Skeletal muscle tissue (tissue), 4 donors: ENCODE results near the gene RUSF1. TPM values are rescaled to one million over a fixed set of nuclear protein-coding genes. Genes with fewer than 3 reads are reported as not detected.
"Not testable (repeated sequence)": the region's sequence is repeated elsewhere in the genome, so short reads cannot be mapped to it uniquely, and the experiment has no call there.

ENCODE experiments used
- H3K27ac ChIP-seq: one replicate; pipeline ENCODE4 v1.7.0; 2013; ENCODE audit warnings: mild to moderate bottlenecking, low read depth, low read length, inconsistent platforms
- H3K27me3 ChIP-seq, 3 donors: one replicate each; pipeline ENCODE4 v1.7.0; 2013; ENCODE audit warnings: low read length in 3 of 3; ENCODE audit not compliant: control insufficient read depth in 3 of 3, insufficient read depth in 3 of 3
- H3K36me3 ChIP-seq, 3 donors: one replicate each; pipeline ENCODE4 v1.7.0; 2013; ENCODE audit warnings: low read length in 3 of 3; ENCODE audit not compliant: control insufficient read depth in 3 of 3, insufficient read depth in 3 of 3
- H3K4me1 ChIP-seq, 3 donors: one replicate each; pipeline ENCODE4 v1.7.0; 2013; ENCODE audit warnings: low read length in 3 of 3, mild to moderate bottlenecking in 3 of 3; ENCODE audit not compliant: control insufficient read depth in 3 of 3, insufficient read depth in 3 of 3
- H3K4me3 ChIP-seq, 3 donors: one replicate each; pipeline ENCODE4 v1.7.0; 2013; ENCODE audit warnings: low read length in 3 of 3
- H3K9ac ChIP-seq, 3 donors: one replicate each; pipeline ENCODE4 v1.7.0; 2013; ENCODE audit warnings: low read length in 3 of 3, mild to moderate bottlenecking in 3 of 3, moderate library complexity in 2 of 3, low read depth in 1 of 3
- H3K9me3 ChIP-seq, 3 donors: one replicate each; pipeline ENCODE4 v1.7.0; 2013; ENCODE audit warnings: low read length in 3 of 3; ENCODE audit not compliant: control insufficient read depth in 3 of 3
- total RNA-seq: library from RNA; depleted of rRNA; stranded (reverse); fragments of >200 nt; gene quantifications from one replicate; pipeline ENCODE4 v1.2.3, GENCODE V29; 2014
- donor health status: Osteomylitis.

RUSF1 gene
- total RNA-seq, 1 donor from 2014 or later: 30.8 TPM

DNA sequence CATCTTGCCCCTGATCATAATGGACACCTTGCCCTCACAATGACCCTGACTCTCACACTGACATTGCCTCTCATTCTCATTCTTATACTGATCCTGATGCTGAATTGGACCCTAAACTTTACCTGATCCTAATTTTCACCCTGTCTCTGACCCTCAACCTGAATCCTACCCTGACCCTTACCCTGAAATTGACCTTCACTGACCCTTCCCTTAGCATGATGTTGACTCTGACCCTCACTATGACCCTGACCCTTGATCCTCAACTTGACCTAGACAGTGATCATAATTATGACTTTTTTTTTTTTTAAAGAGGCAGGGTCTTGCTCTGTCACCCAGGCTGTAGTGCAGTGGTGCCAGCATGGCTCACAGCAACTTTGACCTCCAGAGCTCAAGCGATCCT lies 22.9 kb upstream of the RUSF1 start:
- H3K27me3 ChIP-seq: peaks cover 27 to 54% (median 43%) of the 10 kb centered on the region in 3 donors
- no peak overlapping the region for H3K27ac ChIP-seq
- peaks cover 0 to 14% (median 9%) of the 10 kb centered on the region in 3 donors for H3K4me1 ChIP-seq
- H3K4me3 ChIP-seq: no peak overlapping the region
- H3K9me3 ChIP-seq: no peaks in the 10 kb centered on the region
- H3K9ac ChIP-seq: no peak overlapping the region
- H3K36me3 ChIP-seq: no peaks in the 10 kb centered on the region

DNA sequence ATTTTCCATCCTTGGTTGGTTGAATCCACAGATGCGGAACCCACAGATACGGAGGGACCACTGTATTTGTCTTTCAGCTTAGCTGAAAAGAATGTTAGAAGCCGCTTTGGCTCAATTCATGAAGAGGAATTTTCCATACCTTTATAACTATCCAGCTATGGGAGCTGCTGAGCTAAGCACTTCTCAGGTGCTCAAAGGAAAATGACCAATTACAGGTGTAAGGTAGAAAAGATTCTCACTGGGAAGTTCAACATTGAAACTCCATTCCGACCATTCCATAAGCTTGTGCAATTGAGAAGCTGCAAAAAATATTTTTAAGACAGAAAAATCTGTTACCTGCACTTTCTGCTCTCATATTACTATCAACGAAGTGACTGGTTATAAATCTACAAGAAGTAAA lies 22.2 kb upstream of the RUSF1 start:
- Histone ChIP-seq H3K27ac (no peak overlapping the region), H3K27me3 (peaks cover 27 to 47% (median 43%) of the 10 kb centered on the region in 3 donors), H3K9me3 (no peaks in the 10 kb centered on the region), H3K36me3 (no peaks in the 10 kb centered on the region), H3K4me1 (peaks cover 0 to 14% (median 9%) of the 10 kb centered on the region in 3 donors), H3K4me3 (no peak overlapping the region), H3K9ac (no peak overlapping the region)

DNA sequence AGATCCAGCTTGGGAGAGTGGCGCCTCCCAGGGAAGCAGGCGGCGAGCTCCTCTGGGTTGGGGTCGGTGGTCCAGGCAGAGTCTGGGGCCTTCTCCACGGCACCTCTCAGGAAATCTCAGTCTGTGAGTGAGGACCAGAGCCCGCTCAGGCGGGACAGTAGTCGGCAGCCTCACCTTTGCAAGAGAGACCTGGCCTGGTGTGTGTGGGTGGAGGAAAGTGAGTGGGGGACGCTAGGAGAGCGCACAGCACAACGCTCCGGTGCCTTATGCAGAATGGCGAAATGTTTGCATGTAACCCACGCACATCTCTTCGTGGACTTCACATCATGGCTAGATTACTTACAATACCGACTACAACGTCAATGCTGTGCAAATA lies 21.7 kb upstream of the RUSF1 start:
- peaks cover 0 to 14% (median 9%) of the 10 kb centered on the region in 3 donors for H3K4me1 ChIP-seq
- H3K27me3 ChIP-seq: peaks cover 27 to 47% (median 43%) of the 10 kb centered on the region in 3 donors
- no peaks in the 10 kb centered on the region for H3K9me3 ChIP-seq
- peak overlapping the region in 2 of 3 donors; percentile 41 to 51 for H3K4me3 ChIP-seq
- no peak overlapping the region for H3K27ac ChIP-seq
- H3K36me3 ChIP-seq: no peaks in the 10 kb centered on the region
- H3K9ac ChIP-seq: peak overlapping the region in 1 of 3 donors; percentile 54

DNA sequence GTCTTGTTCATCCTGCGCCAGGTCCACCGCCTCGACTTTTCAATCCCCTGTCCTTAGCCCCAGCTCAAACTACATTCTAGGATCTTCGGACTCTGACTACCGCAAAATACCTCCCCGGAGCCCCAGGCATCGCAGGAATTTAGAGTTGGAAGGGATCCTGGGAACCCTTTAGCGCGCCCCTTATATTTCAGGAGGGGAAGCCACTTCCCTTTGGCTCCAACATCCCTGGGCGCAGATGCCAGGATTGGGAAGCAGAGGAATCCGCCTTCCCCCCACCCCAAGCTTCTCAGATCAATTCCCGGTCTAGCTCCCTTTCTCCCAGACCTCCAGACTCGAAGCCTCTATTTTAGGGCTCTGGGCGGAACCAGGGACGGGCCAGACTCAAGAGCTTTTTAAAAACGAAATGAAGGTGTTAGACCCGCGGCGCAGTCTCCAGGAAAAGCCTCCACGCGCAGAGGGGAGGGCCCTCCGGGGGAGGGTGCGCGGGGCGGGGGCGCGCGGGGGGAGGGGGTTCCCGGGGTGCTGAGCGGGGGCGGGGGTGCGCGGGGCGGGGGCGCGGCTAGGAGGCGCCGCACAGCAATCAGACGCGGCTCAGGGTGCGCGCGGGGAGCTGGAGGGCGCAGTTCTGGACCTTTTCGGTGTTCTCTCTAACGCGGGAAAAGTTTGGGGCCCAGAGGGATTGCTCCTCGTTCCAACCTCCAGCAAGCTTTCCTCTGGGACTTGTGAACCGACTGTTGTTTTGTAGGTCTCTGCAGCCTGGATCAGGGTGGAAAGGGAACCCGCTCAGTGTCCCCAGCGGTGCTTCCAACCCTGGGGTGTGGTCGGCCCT lies 21.1 kb upstream of the RUSF1 start:
- Histone ChIP-seq H3K27me3 (peaks cover 28 to 47% (median 45%) of the 10 kb centered on the region in 3 donors), H3K9ac (peak overlapping the region in 2 of 3 donors; percentile 30 to 54), H3K4me1 (peaks cover 0 to 14% (median 9%) of the 10 kb centered on the region in 3 donors), H3K4me3 (peak overlapping the region in 2 of 3 donors; percentile 45 to 51), H3K9me3 (no peaks in the 10 kb centered on the region), H3K36me3 (no peaks in the 10 kb centered on the region), H3K27ac (no peak overlapping the region)

DNA sequence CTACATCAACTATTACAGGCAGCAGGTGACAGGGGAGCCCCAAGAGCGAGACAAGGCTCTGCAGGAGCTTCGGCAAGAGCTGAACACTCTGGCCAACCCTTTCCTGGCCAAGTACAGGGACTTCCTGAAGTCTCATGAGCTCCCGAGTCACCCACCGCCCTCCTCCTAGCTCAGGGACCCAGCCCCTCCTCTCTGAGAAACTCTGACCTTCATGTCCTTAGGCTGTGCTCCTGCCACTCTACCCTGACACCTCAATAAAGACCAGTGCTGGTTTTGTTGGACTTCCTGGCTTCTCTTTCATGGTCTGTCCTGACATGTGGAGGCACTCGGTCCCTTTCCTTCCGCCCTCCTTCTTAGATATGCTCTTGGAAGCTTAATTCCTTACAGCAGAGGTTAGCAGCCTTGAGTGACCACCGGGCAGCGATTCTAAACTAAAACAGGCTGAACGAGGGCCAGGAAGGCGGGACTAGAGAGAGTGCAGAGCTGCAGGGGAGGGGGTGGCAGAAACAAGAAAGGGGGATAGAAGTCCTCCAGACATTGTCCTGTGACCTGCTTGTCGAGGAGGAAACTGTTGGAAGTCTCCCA lies 20.4 kb upstream of the RUSF1 start:
- H3K27ac ChIP-seq: no peak overlapping the region
- H3K9me3 ChIP-seq: no peaks in the 10 kb centered on the region
- H3K4me3 ChIP-seq: peak overlapping the region in 2 of 3 donors; percentile 17 to 26
- H3K4me1 ChIP-seq: peaks cover 0 to 14% (median 9%) of the 10 kb centered on the region in 3 donors
- H3K27me3 ChIP-seq: peaks cover 30 to 47% (median 45%) of the 10 kb centered on the region in 3 donors
- no peak overlapping the region for H3K9ac ChIP-seq
- no peaks in the 10 kb centered on the region for H3K36me3 ChIP-seq

DNA sequence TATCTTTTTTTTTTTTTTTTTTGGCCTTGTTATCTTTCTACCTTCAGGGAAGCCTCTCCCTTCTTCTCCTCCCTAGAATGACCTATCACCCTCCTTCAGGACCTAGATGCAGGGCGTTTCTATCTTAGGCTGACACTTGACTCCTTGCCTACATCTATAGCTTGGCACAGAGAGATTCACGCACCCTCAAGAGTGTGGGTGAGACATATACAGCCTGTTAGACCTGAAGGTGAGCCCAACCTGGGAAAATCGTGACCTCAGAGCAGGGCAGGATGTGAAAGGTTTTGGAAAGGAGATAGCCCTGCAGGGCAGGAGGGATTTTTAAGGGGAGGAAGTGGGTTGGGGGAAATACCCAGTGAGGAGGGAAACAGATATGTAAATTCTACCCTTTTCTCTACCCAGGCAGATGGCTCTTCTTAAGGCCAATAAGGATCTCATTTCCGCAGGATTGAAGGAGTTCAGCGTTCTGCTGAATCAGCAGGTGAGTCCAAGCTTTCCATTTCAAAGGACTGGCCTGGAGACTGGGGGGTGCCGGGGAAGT lies 19.6 kb upstream of the RUSF1 start, which contains the start of gene AHSP:
Gene AHSP, plus strand, starts transcription at position 167 of the 541 bp plus-strand sequence. Its CDS starts 240 bp downstream, at position 407.
- peak within 1 kb of the TSS in 2 of 3 donors; percentile 17 to 26 for H3K4me3 ChIP-seq
- H3K27me3 ChIP-seq: peaks cover 30 to 45% (median 42%) of the 10 kb centered on the region in 3 donors
- H3K4me1 ChIP-seq: peaks cover 0 to 14% (median 9%) of the 10 kb centered on the region in 3 donors
- no peak within 1 kb of the TSS for H3K27ac ChIP-seq
- H3K36me3 ChIP-seq: no peaks in the 10 kb centered on the region
- H3K9me3 ChIP-seq: no peaks in the 10 kb centered on the region
- H3K9ac ChIP-seq: no peak within 1 kb of the TSS

DNA sequence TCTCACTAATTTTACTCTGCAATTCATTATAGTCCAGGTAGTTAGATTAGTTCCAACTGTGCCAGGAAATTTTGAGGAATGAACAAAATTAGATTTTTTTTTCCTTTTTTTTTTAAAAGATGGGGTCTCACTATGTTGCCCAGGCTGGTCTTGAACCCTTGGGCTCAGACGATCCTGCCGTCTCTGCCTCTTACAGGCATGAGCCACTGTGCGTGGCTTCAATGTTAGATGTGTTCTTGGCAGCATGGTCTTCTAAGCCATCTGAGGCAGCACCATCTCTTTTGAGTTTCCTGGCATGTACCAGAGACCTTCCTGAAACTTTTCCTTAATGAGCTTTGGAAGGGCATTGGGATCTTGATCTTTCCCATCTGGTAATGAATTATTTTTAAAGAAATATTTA lies 16.9 kb upstream of the RUSF1 start:
- Histone ChIP-seq H3K4me1 (peaks cover 0 to 14% (median 9%) of the 10 kb centered on the region in 3 donors), H3K27ac (no peak overlapping the region), H3K27me3 (peaks cover 24 to 28% (median 25%) of the 10 kb centered on the region in 3 donors), H3K4me3 (no peak overlapping the region), H3K9ac (no peak overlapping the region), H3K9me3 (no peaks in the 10 kb centered on the region), H3K36me3 (no peaks in the 10 kb centered on the region)

DNA sequence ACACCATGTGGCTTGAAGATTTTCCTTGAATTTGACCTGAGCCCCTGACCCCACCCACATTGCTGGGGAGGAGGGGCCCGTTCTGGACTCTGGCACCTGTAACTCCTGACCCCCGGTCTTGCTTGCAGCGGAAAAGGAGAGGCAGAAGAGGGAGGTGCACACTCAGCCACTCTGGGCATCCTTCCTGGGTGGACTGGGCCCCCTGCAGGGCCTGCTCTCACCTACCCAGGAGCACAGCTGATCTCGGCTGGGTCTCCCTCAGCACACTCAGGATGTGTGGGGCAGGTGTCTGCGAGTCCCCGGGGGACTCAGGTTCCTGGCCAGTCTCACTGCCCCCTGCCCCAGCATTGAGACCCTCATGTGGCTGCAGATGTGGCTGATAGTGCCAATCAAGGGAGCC lies 15.6 kb upstream of the RUSF1 start:
- H3K9me3 ChIP-seq, H3K4me3 ChIP-seq, H3K9ac ChIP-seq, H3K27ac ChIP-seq, H3K4me1 ChIP-seq, H3K36me3 ChIP-seq: not testable (repeated sequence)
- H3K27me3 ChIP-seq: peaks cover 14 to 18% (median 16%) of the 10 kb centered on the region in 3 donors

DNA sequence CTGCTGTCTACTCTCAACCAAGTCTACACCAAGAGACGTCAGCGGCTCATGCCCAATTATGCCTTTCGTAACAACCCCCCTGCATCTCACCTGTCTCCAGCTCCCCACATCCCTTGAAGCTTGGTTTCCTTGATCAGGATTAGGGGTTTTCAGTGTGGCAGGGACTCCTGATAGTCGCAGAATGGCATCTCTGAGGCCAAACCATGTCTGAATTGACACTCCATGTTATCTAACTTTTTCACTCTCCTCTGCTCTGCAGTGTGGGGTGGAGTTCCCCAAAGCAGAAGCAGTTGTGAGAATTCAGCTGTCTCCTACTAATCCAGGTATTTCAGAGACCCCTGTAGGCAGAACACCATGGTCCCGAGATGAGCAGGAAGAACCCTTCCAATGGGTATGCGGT lies 13.9 kb upstream of the RUSF1 start:
- no peak overlapping the region for H3K27ac ChIP-seq
- H3K9ac ChIP-seq: no peak overlapping the region
- no peaks in the 10 kb centered on the region for H3K9me3 ChIP-seq
- peaks cover 0 to 4% (median 3%) of the 10 kb centered on the region in 3 donors for H3K27me3 ChIP-seq
- H3K4me1 ChIP-seq: no peaks in the 10 kb centered on the region
- no peaks in the 10 kb centered on the region for H3K36me3 ChIP-seq
- H3K4me3 ChIP-seq: no peak overlapping the region

DNA sequence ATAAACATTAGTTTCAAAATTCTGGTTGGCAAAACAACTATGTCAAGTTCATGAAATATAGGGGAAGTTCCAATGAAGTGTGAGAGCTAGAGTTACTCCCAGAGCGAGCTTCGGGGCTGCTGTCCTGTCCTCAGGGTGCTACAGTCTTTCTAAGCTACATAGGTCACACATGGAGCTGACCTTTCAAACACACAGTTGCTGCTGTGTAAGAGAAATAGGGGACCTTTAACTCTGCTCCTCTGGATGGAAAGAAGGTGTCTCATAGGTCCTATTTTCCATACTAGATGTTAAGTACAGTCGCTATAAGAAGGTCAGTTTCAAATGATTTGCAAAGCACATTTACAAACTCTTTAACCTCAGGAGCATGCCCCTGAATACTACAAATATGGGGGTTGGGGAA lies 13.2 kb upstream of the RUSF1 start:
- H3K27me3 ChIP-seq: peaks cover 0 to 4% (median 3%) of the 10 kb centered on the region in 3 donors
- no peak overlapping the region for H3K9ac ChIP-seq

More for the DNA sequence above, 13.2 kb upstream of the RUSF1 start:
- no peaks in the 10 kb centered on the region for H3K4me1 ChIP-seq
- no peak overlapping the region for H3K4me3 ChIP-seq
- no peaks in the 10 kb centered on the region for H3K9me3 ChIP-seq
- no peaks in the 10 kb centered on the region for H3K36me3 ChIP-seq
- H3K27ac ChIP-seq: no peak overlapping the region
